Loucy (cell line): ENCODE data around the gene PPP1R37.

Source experiments
- H2AFZ ChIP-seq: fragments of 200-600 bp; sonication (generic); 2 replicates; pipeline ENCODE4 v1.6.0; 2016; ENCODE audit warnings: antibody characterized with exemption, mild to moderate bottlenecking, low read length, moderate library complexity
- H3F3A ChIP-seq: fragments of 200-600 bp; 2 replicates; pipeline ENCODE4 v1.6.0; 2016; ENCODE audit warnings: antibody characterized with exemption, low read depth, mild to moderate bottlenecking
- H3K27me3 ChIP-seq: fragments of 200-600 bp; sonication (generic); 2 replicates; pipeline ENCODE4 v1.6.1; 2014; ENCODE audit warnings: low read length, mild to moderate bottlenecking; ENCODE audit not compliant: insufficient read depth, poor library complexity, severe bottlenecking
- H3K36me3 ChIP-seq: fragments of 200-600 bp; sonication (generic); 2 replicates; pipeline ENCODE4 v1.6.1; 2016; ENCODE audit warnings: low read length; ENCODE audit not compliant: insufficient read depth
- H3K4me1 ChIP-seq: fragments of 200-600 bp; sonication (generic); 2 replicates; pipeline ENCODE4 v1.5.1; 2014; ENCODE audit warnings: low read length, mild to moderate bottlenecking; ENCODE audit not compliant: insufficient read depth, poor library complexity, severe bottlenecking
- H3K4me2 ChIP-seq: fragments of 200-600 bp; sonication (generic); 2 replicates; pipeline ENCODE4 v1.6.0; 2014; ENCODE audit warnings: antibody characterized with exemption, low read length, low read depth, mild to moderate bottlenecking; ENCODE audit not compliant: poor library complexity, severe bottlenecking
- H3K4me3 ChIP-seq: fragments of 200-600 bp; sonication (generic); 2 replicates; pipeline ENCODE4 v1.5.1; 2014; ENCODE audit warnings: low read length, mild to moderate bottlenecking, mixed read lengths; ENCODE audit not compliant: poor library complexity, severe bottlenecking
- H3K79me2 ChIP-seq: fragments of 200-600 bp; sonication (generic); 2 replicates; pipeline ENCODE4 v1.6.1; 2014; ENCODE audit warnings: low read length; ENCODE audit not compliant: insufficient read depth
- H3K9ac ChIP-seq: fragments of 200-600 bp; sonication (generic); 2 replicates; pipeline ENCODE4 v1.6.0; 2014; ENCODE audit warnings: mild to moderate bottlenecking, low read depth, low read length, moderate library complexity; ENCODE audit not compliant: poor library complexity, severe bottlenecking
- H3K9me2 ChIP-seq: fragments of 200-600 bp; sonication (generic); replicated peaks from 2 replicates; pipeline ENCODE4 v1.6.1; 2016; ENCODE audit warnings: low read depth, low read length, mixed read lengths
- H3K9me3 ChIP-seq: fragments of 200-600 bp; sonication (generic); 2 replicates; pipeline ENCODE4 v1.6.1; 2014; ENCODE audit warnings: mild to moderate bottlenecking, antibody characterized with exemption, low read length, low read depth; ENCODE audit not compliant: insufficient read depth
- H4K20me1 ChIP-seq: fragments of 200-600 bp; sonication (generic); 2 replicates; pipeline ENCODE4 v1.6.0; 2014; ENCODE audit warnings: antibody characterized with exemption, low read length, mild to moderate bottlenecking; ENCODE audit not compliant: insufficient read depth, poor library complexity, severe bottlenecking
- EZH2phosphoT487 ChIP-seq: fragments of 200-600 bp; IDR thresholded peaks from 2 replicates; pipeline ENCODE4 v1.6.1; 2018; ENCODE audit warnings: antibody characterized with exemption, mild to moderate bottlenecking, moderate library complexity, borderline replicate concordance
- TF ChIP-seq, protein P1 (sequence below): fragments of 200-600 bp; sonication (generic); conservative IDR thresholded peaks from 2 replicates; pipeline ENCODE4 v1.5.1; 2014; ENCODE audit warnings: mild to moderate bottlenecking, antibody characterized with exemption, low read length

PPP1R37 gene

DNA sequence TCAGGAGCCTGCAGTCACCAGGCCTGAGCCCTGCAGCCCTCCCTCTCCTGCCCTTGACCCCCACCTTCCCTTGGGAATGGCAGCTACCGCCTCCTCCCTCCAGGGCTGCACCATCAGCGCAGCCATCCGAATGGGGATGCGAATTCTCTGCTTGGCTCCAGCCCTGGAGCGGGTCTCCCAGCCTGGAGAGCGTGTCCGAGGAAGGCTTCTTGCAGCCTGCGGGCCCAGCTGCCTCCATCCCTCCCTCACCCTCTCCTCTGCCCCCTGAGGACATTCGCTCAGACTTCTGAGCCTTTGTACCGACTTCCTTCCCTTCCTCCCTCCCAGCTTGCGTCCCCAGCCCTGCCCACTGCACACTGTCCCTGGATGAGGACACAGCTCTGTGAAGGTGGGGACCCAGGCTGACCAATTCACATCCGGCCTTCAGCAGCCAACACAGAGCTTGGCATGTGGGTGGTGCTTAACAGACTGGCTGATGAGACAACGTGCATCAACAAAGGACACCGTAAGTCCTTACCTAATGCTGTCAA is 73.8 kb downstream of the PPP1R37 start:
- Histone ChIP-seq H3K36me3 (no peaks in the 10 kb centered on the region), H3F3A (no peaks in the 10 kb centered on the region), H3K9me3 (no peaks in the 10 kb centered on the region), H3K79me2 (no peaks in the 10 kb centered on the region), H3K4me2 (no peak overlapping the region), H3K9ac (no peak overlapping the region), H3K4me3 (no peak overlapping the region), H2AFZ (no peak overlapping the region), H3K27me3 (no peaks in the 10 kb centered on the region), H4K20me1 (no peaks in the 10 kb centered on the region), H3K4me1 (peaks cover 7% of the 10 kb centered on the region), H3K9me2 (no peaks in the 10 kb centered on the region)
- TF ChIP-seq EZH2phosphoT487 = no peak
- TF ChIP-seq, protein P1, sequence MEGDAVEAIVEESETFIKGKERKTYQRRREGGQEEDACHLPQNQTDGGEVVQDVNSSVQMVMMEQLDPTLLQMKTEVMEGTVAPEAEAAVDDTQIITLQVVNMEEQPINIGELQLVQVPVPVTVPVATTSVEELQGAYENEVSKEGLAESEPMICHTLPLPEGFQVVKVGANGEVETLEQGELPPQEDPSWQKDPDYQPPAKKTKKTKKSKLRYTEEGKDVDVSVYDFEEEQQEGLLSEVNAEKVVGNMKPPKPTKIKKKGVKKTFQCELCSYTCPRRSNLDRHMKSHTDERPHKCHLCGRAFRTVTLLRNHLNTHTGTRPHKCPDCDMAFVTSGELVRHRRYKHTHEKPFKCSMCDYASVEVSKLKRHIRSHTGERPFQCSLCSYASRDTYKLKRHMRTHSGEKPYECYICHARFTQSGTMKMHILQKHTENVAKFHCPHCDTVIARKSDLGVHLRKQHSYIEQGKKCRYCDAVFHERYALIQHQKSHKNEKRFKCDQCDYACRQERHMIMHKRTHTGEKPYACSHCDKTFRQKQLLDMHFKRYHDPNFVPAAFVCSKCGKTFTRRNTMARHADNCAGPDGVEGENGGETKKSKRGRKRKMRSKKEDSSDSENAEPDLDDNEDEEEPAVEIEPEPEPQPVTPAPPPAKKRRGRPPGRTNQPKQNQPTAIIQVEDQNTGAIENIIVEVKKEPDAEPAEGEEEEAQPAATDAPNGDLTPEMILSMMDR = no peak

DNA sequence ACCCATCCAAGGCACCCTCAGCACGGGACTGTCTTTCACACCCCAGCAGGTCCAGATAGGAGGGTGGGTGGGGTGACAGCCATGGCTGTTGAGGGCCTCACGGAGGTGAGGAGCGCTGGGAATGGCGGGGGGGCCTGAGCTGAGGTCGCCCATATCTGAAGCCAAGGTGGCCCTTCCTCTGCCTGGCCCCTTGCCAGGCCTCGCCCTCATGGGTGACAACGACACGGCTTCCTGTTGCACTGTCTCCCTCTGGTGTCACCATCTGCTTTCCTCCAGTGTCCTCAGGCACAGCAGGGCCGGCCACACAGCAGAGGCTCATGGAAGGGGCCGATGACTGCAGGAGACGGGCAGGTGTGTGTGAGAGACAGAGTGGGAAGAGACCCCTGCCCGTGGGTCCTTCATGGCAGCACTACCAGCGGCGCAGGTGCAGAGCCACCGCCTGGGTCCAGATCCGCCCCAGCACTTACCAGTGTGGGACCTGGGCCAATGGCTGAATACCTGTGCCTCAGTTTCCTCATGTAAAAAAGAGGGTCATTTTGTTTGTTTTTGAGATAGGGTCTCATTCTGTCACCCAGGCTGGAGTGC is 75.9 kb downstream of the PPP1R37 start:
- Histone ChIP-seq H3K4me3 (no peak overlapping the region), H2AFZ (no peak overlapping the region), H3K79me2 (no peaks in the 10 kb centered on the region), H3K27me3 (no peaks in the 10 kb centered on the region), H3K9me3 (no peaks in the 10 kb centered on the region), H3K36me3 (no peaks in the 10 kb centered on the region), H3K4me1 (peaks cover 22% of the 10 kb centered on the region), H4K20me1 (no peaks in the 10 kb centered on the region), H3K9ac (no peak overlapping the region), H3F3A (no peaks in the 10 kb centered on the region), H3K4me2 (no peak overlapping the region), H3K9me2 (no peaks in the 10 kb centered on the region)
- TF ChIP-seq, protein P1 = no peak

DNA sequence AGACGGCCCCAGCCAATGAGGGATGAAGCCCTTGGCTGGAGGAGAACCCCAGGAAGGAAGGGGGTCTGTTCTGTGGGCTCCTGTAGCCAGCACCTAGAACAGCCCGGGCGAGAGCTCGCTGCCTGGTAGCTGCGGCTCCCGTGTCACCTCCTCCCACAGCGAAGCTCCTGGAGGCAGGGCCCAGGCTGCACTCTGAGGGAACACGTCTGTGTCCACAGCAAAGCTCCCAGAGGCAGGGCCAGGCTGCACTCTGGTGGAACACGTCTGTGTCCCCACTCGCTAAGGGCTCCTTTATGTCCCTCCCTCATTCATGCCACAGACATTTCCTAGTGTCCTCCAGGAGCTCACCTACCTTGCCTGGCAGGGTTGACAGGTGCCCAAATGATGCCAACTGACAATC is 76.6 kb downstream of the PPP1R37 start:
- Histone ChIP-seq H2AFZ (no peak overlapping the region), H3K4me2 (no peak overlapping the region), H4K20me1 (no peaks in the 10 kb centered on the region)

More for the DNA sequence above, 76.6 kb downstream of the PPP1R37 start:
- Histone ChIP-seq H3K36me3 (no peaks in the 10 kb centered on the region), H3F3A (no peaks in the 10 kb centered on the region), H3K9ac (no peak overlapping the region), H3K9me2 (no peaks in the 10 kb centered on the region), H3K9me3 (no peaks in the 10 kb centered on the region), H3K4me3 (no peak overlapping the region), H3K79me2 (no peaks in the 10 kb centered on the region), H3K4me1 (peaks cover 22% of the 10 kb centered on the region), H3K27me3 (no peaks in the 10 kb centered on the region)
- no peak for TF ChIP-seq EZH2phosphoT487
- TF ChIP-seq, protein P1 = no peak
